Esophagus muscularis mucosa (tissue), 3 donors: ENCODE data around the gene TCAP.
A peak's percentile ranks its signal among the peaks of the same experiment; 100 is the strongest.

Source experiments
- CTCF ChIP-seq, 3 experiments: fragments of 200-600 bp in 2 of 3; fragments of 450-650 bp in 1 of 3; sonication (generic) in 2 of 3; IDR thresholded peaks; one replicate each; pipeline ENCODE4 v1.5.1; 2017 to 2019; ENCODE audit warnings: antibody characterized with exemption in 3 of 3, mild to moderate bottlenecking in 2 of 3, moderate library complexity in 1 of 3
- POLR2A ChIP-seq: fragments of 450-650 bp; IDR thresholded peaks from one replicate; pipeline ENCODE4 v1.6.1; 2017; ENCODE audit warnings: antibody characterized with exemption, moderate library complexity, mild to moderate bottlenecking, low read depth
- POLR2AphosphoS5 ChIP-seq, 2 donors: sonication (generic); formaldehyde crosslinking; IDR thresholded peaks; one replicate each; pipeline ENCODE4 v1.6.1; 2017; ENCODE audit warnings: antibody characterized with exemption in 2 of 2

GRCh38 chr17:39687546-39688474 is 22.7 kb downstream of the TCAP start, which contains the start of gene PGAP3:
- TF ChIP-seq CTCF (IDR thresholded peaks at IDR 0.05) (peak in 1 of 3 experiments; percentile 22), POLR2AphosphoS5 (IDR thresholded peaks at IDR 0.05) (peak; percentile 72 to 79), POLR2A (no peak)
